ENCODE data around the gene KCNT1.

The KCNT1 gene

GRCh38 chr9:135790356-135790755, 88.4 kb downstream of the KCNT1 start:
- H3K4me3 ChIP-seq (ENCODE audit: low read depth, low read length) = no peak overlapping the region
- no peak for DNase-seq (ENCODE audit: low read depth)
- TF ChIP-seq CTCF (IDR thresholded peaks at IDR 0.05; ENCODE audit: low read depth, low read length, missing control alignments) = no peak
- in situ Hi-C loops (cut with HindIII; ENCODE audit: low sequenced_read_pairs) = no loop called here

DNA sequence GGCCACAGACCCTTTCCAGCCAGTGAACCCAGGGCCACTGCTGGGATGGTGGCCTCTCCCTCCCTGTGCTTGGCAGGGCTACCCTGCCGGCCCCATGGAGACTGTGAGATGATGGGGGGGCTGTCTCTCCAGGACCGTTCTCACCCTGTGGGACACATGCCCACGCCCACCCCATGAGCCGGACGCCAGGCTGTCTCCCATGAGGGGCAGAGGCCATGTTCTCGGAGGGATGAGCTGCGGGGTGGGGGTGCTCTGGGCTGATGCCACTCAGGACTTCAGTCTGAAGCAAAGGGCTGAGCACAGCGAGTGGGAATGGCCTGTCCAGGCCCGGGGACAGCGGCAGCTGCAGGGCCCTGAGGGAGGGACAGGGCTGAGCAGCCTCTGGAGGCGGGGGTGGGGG, 88.9 kb downstream of the KCNT1 start:
- in situ Hi-C loops (cut with HindIII; ENCODE audit: low sequenced_read_pairs) = no loop called here
- no peak for DNase-seq (ENCODE audit: low read depth)
- no peak for TF ChIP-seq CTCF (IDR thresholded peaks at IDR 0.05; ENCODE audit: low read depth, low read length, missing control alignments)
- no peak overlapping the region for H3K4me3 ChIP-seq (ENCODE audit: low read depth, low read length)

- in situ Hi-C loops (cut with HindIII; ENCODE audit: low sequenced_read_pairs) = no loop called here
- TF ChIP-seq CTCF (IDR thresholded peaks at IDR 0.05; ENCODE audit: low read depth, low read length, missing control alignments) = no peak
- no peak overlapping the region for H3K4me3 ChIP-seq (ENCODE audit: low read depth, low read length)
- DNase-seq (ENCODE audit: low read depth) = no peak
These were observed 89.7 kb downstream of the KCNT1 start for GRCh38 chr9:135791431-135792267.

GRCh38 chr9:135792268-135793128, 90.5 kb downstream of the KCNT1 start:
- in situ Hi-C loops (cut with HindIII; ENCODE audit: low sequenced_read_pairs) = no loop called here
- no peak for DNase-seq (ENCODE audit: low read depth)
- TF ChIP-seq CTCF (IDR thresholded peaks at IDR 0.05; ENCODE audit: low read depth, low read length, missing control alignments) = no peak
- H3K4me3 ChIP-seq (ENCODE audit: low read depth, low read length) = no peak overlapping the region

DNA sequence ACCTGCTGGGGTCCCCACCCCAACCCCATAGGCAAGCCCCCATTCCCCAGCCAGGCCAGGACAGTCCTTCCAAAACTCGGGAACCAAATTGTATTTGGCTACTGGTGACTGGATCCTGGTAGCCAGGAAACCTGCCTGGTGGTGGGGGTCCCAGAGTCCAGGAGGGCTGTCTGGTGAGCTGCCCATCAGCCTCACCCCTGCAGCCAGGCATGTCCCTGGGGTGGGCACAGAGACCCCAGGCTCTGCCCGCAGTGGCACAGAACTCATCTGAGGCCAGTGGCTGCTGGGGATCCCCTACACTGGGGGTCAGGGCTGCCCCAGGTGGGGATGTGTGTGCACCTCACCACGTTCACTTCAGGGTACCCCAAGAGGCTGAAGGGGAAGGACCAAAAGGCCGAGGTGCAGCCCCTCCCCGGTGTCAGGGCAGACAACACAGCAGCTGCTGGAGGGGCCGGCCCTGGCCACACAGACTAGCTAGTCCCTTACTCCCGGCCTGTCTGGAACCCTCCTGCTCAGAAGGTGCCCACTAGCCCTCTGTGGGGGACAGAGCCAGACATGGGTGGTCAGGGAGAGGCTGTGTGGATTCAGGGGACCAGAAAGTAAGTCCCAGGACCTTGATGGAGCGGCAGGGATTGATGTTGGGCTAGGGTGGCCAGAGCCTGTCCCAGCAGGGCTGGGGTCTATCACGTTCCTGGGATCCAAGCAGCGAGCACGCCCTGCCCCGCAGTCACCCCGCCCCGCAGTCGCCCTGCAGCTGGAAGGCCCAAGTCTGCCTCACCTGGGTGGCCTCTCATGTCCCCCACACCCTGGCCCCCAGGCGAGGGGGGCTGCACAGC, 91.5 kb downstream of the KCNT1 start:
- no peak for TF ChIP-seq CTCF (IDR thresholded peaks at IDR 0.05; ENCODE audit: low read depth, low read length, missing control alignments)
- no peak overlapping the region for H3K4me3 ChIP-seq (ENCODE audit: low read depth, low read length)
- DNase-seq (ENCODE audit: low read depth) = no peak
- in situ Hi-C loops (cut with HindIII; ENCODE audit: low sequenced_read_pairs) = no loop called here

GRCh38 chr9:135794057-135794335, 92.0 kb downstream of the KCNT1 start:
- in situ Hi-C loops (cut with HindIII; ENCODE audit: low sequenced_read_pairs) = no loop called here
- DNase-seq (ENCODE audit: low read depth) = no peak
- H3K4me3 ChIP-seq (ENCODE audit: low read depth, low read length) = no peak overlapping the region
- TF ChIP-seq CTCF (IDR thresholded peaks at IDR 0.05; ENCODE audit: low read depth, low read length, missing control alignments) = no peak

Measured in astrocyte of the cerebellum (primary cell).